ENCODE measurements around the gene SYT11. TPM values are rescaled to one million over a fixed set of nuclear protein-coding genes. Genes with fewer than 3 reads are reported as not detected.

Gene SYT11
- polyA plus RNA-seq, 1 experiment, result 49.0 TPM

DNA sequence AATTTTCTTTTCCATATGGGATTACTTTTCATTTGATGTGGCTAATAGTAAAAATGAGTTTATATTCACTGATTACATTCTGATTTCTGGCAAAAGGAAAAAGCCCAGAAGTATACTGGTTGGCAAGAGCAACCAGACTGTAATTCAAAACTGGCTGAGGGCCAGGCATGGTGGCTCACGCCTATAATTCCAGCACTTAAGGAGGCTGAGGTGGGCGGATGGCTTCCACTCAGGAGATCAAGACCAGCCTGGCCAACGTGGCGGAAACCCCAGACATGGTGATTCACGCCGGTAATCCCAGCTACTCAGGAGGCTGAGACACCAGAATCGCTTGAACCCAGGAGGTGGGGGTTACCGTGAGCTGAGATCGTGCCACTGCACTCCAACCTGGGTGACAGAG, 14.5 kb downstream of the SYT11 start:
- no peak overlapping the region for H3K27ac ChIP-seq (ENCODE audit: low read depth, low read length)
- no peaks in the 10 kb centered on the region for H3K27me3 ChIP-seq (ENCODE audit: control insufficient read depth, insufficient read depth, low read length)
- TF ChIP-seq, protein P1, sequence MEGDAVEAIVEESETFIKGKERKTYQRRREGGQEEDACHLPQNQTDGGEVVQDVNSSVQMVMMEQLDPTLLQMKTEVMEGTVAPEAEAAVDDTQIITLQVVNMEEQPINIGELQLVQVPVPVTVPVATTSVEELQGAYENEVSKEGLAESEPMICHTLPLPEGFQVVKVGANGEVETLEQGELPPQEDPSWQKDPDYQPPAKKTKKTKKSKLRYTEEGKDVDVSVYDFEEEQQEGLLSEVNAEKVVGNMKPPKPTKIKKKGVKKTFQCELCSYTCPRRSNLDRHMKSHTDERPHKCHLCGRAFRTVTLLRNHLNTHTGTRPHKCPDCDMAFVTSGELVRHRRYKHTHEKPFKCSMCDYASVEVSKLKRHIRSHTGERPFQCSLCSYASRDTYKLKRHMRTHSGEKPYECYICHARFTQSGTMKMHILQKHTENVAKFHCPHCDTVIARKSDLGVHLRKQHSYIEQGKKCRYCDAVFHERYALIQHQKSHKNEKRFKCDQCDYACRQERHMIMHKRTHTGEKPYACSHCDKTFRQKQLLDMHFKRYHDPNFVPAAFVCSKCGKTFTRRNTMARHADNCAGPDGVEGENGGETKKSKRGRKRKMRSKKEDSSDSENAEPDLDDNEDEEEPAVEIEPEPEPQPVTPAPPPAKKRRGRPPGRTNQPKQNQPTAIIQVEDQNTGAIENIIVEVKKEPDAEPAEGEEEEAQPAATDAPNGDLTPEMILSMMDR (IDR thresholded peaks at IDR 0.05; ENCODE audit: low read depth, low read length), result no peak
- no peak for DNase-seq (ENCODE audit: low read depth, low spot score)
- H3K9me3 ChIP-seq (ENCODE audit: control insufficient read depth, insufficient read depth, low read length), result no peaks in the 10 kb centered on the region
- H3K4me3 ChIP-seq (ENCODE audit: low read depth, low read length), result no peak overlapping the region
- CTCF ChIA-PET, result no interaction called here
- POLR2A ChIA-PET, result no interaction called here

DNA sequence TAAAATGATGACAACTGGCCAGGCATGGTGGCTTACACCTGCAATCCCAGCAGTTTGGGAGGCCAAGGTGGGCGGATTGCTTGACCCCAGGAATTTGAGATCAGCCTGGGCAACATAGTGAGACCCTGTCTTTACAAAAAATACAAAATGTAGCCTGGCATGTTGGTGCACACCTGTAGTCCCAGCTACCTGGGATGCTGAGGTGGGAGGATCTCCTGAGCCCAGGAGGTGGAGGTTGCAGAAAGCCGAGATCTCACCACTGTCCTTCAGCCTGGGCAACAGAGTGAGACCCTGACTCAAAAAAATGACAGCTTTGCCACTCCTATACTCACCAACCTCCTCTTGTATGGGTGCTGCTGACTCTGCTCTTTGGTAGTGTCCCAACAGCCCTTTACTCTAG, 18.6 kb downstream of the SYT11 start:
- Histone ChIP-seq H3K27me3 (ENCODE audit: control insufficient read depth, insufficient read depth, low read length) (no peaks in the 10 kb centered on the region), H3K4me3 (ENCODE audit: low read depth, low read length) (no peak overlapping the region), H3K9me3 (ENCODE audit: control insufficient read depth, insufficient read depth, low read length) (no peaks in the 10 kb centered on the region), H3K27ac (ENCODE audit: low read depth, low read length) (no peak overlapping the region)
- ChIA-PET CTCF (no interaction called here), POLR2A (interaction anchor here (0.6 to 1.1 kb wide), 2 partner anchors 16 to 18 kb away, joined by 3 to 5 read pairs; partner anchors contain the start of gene SYT11)
- no peak for DNase-seq (ENCODE audit: low read depth, low spot score)
- TF ChIP-seq, protein P1 (IDR thresholded peaks at IDR 0.05; ENCODE audit: low read depth, low read length), result no peak

DNA sequence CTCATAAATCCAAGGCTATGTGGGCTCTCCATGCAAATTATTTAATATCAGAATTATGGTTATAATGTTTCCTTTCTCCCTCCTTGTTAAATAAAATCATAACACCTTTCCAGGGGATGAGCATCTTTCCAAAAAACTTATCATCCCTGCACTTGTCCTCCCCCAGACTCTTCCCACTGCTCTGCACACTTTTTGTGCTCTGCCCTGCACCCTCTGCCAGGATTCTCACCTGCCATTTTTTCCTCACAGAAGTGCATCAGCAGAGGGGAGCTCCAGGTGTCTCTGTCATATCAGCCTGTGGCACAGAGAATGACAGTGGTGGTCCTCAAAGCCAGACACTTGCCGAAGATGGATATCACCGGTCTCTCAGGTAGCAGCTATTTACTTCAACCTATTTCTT, 20.9 kb downstream of the SYT11 start:
- Histone ChIP-seq H3K4me3 (ENCODE audit: low read depth, low read length) (no peak overlapping the region), H3K27me3 (ENCODE audit: control insufficient read depth, insufficient read depth, low read length) (no peaks in the 10 kb centered on the region), H3K27ac (ENCODE audit: low read depth, low read length) (no peak overlapping the region), H3K9me3 (ENCODE audit: control insufficient read depth, insufficient read depth, low read length) (no peaks in the 10 kb centered on the region)
- POLR2A ChIA-PET, result no interaction called here
- CTCF ChIA-PET, result no interaction called here
- no peak for DNase-seq (ENCODE audit: low read depth, low spot score)
- TF ChIP-seq, protein P1 (IDR thresholded peaks at IDR 0.05; ENCODE audit: low read depth, low read length), result no peak

DNA sequence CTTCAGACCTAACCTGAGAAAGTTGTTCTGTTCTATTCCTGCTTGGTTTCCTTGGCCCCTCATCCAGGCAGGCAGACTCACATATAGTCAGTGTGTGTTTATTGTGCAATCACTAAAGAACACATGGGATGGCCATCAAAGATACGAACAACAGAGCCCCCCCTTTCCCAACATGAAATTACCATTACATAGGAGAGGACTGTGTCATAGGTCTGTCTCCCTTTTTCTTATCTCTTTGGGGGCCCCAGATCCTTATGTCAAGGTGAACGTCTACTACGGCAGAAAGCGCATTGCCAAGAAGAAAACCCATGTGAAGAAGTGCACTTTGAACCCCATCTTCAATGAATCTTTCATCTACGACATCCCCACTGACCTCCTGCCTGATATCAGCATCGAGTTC, 21.6 kb downstream of the SYT11 start:
- ChIA-PET POLR2A (no interaction called here), CTCF (no interaction called here)
- no peaks in the 10 kb centered on the region for H3K27me3 ChIP-seq (ENCODE audit: control insufficient read depth, insufficient read depth, low read length)
- no peak for DNase-seq (ENCODE audit: low read depth, low spot score)
- TF ChIP-seq, protein P1 (IDR thresholded peaks at IDR 0.05; ENCODE audit: low read depth, low read length), result no peak
- no peak overlapping the region for H3K4me3 ChIP-seq (ENCODE audit: low read depth, low read length)
- H3K27ac ChIP-seq (ENCODE audit: low read depth, low read length), result no peak overlapping the region
- no peaks in the 10 kb centered on the region for H3K9me3 ChIP-seq (ENCODE audit: control insufficient read depth, insufficient read depth, low read length)

DNA sequence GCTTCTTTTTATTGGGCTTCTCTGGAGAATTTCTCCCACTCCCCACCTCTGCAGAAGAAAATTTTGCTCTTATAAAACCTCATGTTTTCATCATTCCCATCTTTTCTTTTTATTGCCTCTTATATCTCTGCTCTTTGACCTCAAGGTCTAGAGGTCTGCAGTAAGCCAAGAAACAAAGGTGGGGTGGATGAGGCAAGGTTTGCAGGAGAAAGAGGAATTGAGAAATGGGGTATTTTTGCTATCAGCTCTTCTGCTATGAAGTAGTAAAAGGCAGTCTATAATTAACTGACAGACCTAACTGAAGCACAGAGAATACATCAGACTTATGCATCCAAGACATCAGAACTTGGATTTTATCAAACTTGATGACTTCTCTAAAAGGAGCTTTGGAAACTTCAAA, 22.9 kb downstream of the SYT11 start:
- POLR2A ChIA-PET, result no interaction called here
- CTCF ChIA-PET, result interaction anchor here (1.2 kb wide), 1 partner anchor 97 kb away, joined by 4 read pairs; no protein-coding TSS in a partner anchor
- H3K4me3 ChIP-seq (ENCODE audit: low read depth, low read length), result no peak overlapping the region
- H3K27ac ChIP-seq (ENCODE audit: low read depth, low read length), result no peak overlapping the region
- TF ChIP-seq, protein P1 (IDR thresholded peaks at IDR 0.05; ENCODE audit: low read depth, low read length), result no peak
- H3K9me3 ChIP-seq (ENCODE audit: control insufficient read depth, insufficient read depth, low read length), result no peaks in the 10 kb centered on the region
- H3K27me3 ChIP-seq (ENCODE audit: control insufficient read depth, insufficient read depth, low read length), result no peaks in the 10 kb centered on the region
- no peak for DNase-seq (ENCODE audit: low read depth, low spot score)
